ENCODE measurements around the gene CRIP2.

- no peak for TF ChIP-seq CTCF (IDR thresholded peaks at IDR 0.05)
- TF ChIP-seq POLR2A (IDR thresholded peaks at IDR 0.05), result no peak
These were observed 1.5 kb upstream of the CRIP2 start for GRCh38 chr14:105473033-105473676.
